Measurements from ENCODE around the gene S100A5. TPM values are rescaled to one million over a fixed set of nuclear protein-coding genes. Genes with fewer than 3 reads are reported as not detected.

The S100A5 gene
- total RNA-seq, 1 donor from 2014 or later = not detected

DNA sequence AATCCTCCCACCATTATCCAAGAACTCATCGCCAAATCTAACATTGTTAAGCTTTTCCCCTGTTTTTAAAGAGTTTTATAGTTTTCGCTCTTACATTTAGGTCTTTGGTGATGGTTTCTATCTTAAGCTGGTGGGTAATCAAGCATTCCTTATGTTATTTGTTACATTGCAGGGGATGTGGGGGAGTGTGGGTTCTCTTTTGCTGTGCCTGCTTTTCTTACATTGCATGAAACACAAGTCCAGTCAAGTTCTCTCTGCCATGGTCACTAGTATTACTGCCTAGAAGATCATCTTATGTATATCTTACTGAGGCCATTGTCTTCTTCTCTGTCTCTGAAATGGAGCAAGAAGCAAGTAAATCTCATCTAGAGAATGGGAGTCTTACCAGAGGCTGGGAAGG lies 53.0 kb downstream of the S100A5 start:
- peaks cover 11% of the 10 kb centered on the region for H3K27me3 ChIP-seq (ENCODE audit: low read depth)

More for the DNA sequence above, 53.0 kb downstream of the S100A5 start:
- H3K4me1 ChIP-seq = peaks cover 7% of the 10 kb centered on the region
- H3K4me3 ChIP-seq = no peak overlapping the region
- intact Hi-C loops (cut with DNase I) = no loop called here
- TF ChIP-seq, protein P1, sequence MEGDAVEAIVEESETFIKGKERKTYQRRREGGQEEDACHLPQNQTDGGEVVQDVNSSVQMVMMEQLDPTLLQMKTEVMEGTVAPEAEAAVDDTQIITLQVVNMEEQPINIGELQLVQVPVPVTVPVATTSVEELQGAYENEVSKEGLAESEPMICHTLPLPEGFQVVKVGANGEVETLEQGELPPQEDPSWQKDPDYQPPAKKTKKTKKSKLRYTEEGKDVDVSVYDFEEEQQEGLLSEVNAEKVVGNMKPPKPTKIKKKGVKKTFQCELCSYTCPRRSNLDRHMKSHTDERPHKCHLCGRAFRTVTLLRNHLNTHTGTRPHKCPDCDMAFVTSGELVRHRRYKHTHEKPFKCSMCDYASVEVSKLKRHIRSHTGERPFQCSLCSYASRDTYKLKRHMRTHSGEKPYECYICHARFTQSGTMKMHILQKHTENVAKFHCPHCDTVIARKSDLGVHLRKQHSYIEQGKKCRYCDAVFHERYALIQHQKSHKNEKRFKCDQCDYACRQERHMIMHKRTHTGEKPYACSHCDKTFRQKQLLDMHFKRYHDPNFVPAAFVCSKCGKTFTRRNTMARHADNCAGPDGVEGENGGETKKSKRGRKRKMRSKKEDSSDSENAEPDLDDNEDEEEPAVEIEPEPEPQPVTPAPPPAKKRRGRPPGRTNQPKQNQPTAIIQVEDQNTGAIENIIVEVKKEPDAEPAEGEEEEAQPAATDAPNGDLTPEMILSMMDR (IDR thresholded peaks at IDR 0.05) = no peak
- H3K9me3 ChIP-seq = no peaks in the 10 kb centered on the region
- H3K36me3 ChIP-seq = no peaks in the 10 kb centered on the region
- no peak for DNase-seq
- ATAC-seq = no peak
- H3K27ac ChIP-seq = no peak overlapping the region

Other genes starting within 250 kb of the S100A5 start
- not detected for gene PGLYRP3, start 228.0 kb downstream of the S100A5 start, total RNA-seq
- gene PGLYRP4, start 192.1 kb downstream of the S100A5 start, total RNA-seq = 0.30 TPM
- gene S100A9, start 183.1 kb downstream of the S100A5 start, total RNA-seq = 911 TPM
- 54.9 TPM for gene S100A12, start 165.3 kb downstream of the S100A5 start, total RNA-seq
- 622 TPM for gene S100A8, start 149.9 kb downstream of the S100A5 start, total RNA-seq
- gene S100A7A, start 124.4 kb downstream of the S100A5 start, total RNA-seq = not detected
- not detected for gene S100A7, start 80.3 kb downstream of the S100A5 start, total RNA-seq
- gene S100A6, start 4.9 kb downstream of the S100A5 start, total RNA-seq = 1,109 TPM
- gene S100A4, start 4.9 kb upstream of the S100A5 start, total RNA-seq = 600 TPM
- gene S100A3, start 8.3 kb upstream of the S100A5 start, total RNA-seq = 4.5 TPM
- gene S100A2, start 24.9 kb upstream of the S100A5 start, total RNA-seq = 3.8 TPM
- gene S100A16, start 72.2 kb upstream of the S100A5 start, total RNA-seq = 52.3 TPM
- gene S100A14, start 75.4 kb upstream of the S100A5 start, total RNA-seq = 138 TPM
- 83.0 TPM for gene S100A13, start 86.6 kb upstream of the S100A5 start, total RNA-seq
- 0.71 TPM for gene S100A1, start 87.5 kb upstream of the S100A5 start, total RNA-seq
- 72.2 TPM for gene CHTOP, start 93.1 kb upstream of the S100A5 start, total RNA-seq
- 40.2 TPM for gene SNAPIN, start 117.8 kb upstream of the S100A5 start, total RNA-seq
- 83.2 TPM for gene ILF2, start 130.1 kb upstream of the S100A5 start, total RNA-seq
- 58.8 TPM for gene NPR1, start 137.8 kb upstream of the S100A5 start, total RNA-seq
- gene INTS3, start 187.1 kb upstream of the S100A5 start, total RNA-seq = 77.3 TPM
- gene SLC27A3, start 234.5 kb upstream of the S100A5 start, total RNA-seq = 99.6 TPM

Data from lower lobe of right lung (tissue), 2 donors.